ENCODE results near the gene ASPM.
A peak's percentile ranks its signal among the peaks of the same experiment; 100 is the strongest.

The ASPM gene

DNA sequence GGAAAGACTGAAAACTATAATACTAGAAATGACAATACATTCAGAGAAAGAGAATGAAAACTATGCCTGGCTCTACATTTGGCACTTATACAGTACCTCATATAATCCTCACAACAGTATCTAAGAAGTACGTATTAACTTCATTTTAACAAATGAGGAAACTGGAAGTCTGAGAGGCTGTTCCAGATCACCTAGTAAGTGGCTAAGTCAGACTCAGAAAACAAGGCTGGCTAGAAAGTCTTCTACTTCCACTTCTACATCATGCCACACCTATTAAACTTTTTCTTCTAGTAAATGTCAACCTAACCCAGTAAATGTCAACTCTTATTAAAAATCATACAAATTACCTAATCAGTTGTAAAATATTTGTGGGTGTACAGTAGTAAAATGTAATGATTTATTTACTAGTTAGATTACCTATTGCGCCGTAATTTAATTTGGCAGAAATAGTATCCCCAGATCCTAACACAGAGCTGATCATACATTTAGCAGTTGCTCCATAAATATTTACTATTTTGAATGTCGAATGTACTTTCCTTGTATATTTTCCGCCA is 36.8 kb upstream of the ASPM start:
- DNase-seq = no peak
- Histone ChIP-seq H3K4me2 (ENCODE audit: low read depth, low read length) (no peak overlapping the region), H3K9me3 (replicated peaks; ENCODE audit: insufficient read depth, low read length) (no peaks in the 10 kb centered on the region), H3K4me1 (ENCODE audit: low read length) (no peaks in the 10 kb centered on the region), H3K9ac (ENCODE audit: low read length) (no peak overlapping the region), H3K27me3 (replicated peaks; ENCODE audit: insufficient read depth, low read length) (no peaks in the 10 kb centered on the region), H3K79me2 (ENCODE audit: low read length) (no peaks in the 10 kb centered on the region), H3F3A (ENCODE audit: insufficient read depth, low read length) (no peaks in the 10 kb centered on the region), H3K9me2 (replicated peaks; ENCODE audit: insufficient read depth, low read length) (no peaks in the 10 kb centered on the region), H2AFZ (ENCODE audit: low read length) (no peak overlapping the region), H3K36me3 (replicated peaks; ENCODE audit: insufficient read depth, low read length) (peaks cover 9% of the 10 kb centered on the region; the same call in 1 of the 2 replicates), H4K20me1 (ENCODE audit: insufficient read depth, low read length) (no peaks in the 10 kb centered on the region), H3K4me3 (ENCODE audit: low read length) (no peak overlapping the region), H3K27ac (ENCODE audit: low read length) (no peak overlapping the region)
- TF ChIP-seq EZH2phosphoT487 (IDR thresholded peaks at IDR 0.05; ENCODE audit: low read length) (no peak), EZH2 (optimal IDR thresholded peaks at IDR 0.05; ENCODE audit: low read depth, low read length) (no peak)
- TF ChIP-seq, protein P1, sequence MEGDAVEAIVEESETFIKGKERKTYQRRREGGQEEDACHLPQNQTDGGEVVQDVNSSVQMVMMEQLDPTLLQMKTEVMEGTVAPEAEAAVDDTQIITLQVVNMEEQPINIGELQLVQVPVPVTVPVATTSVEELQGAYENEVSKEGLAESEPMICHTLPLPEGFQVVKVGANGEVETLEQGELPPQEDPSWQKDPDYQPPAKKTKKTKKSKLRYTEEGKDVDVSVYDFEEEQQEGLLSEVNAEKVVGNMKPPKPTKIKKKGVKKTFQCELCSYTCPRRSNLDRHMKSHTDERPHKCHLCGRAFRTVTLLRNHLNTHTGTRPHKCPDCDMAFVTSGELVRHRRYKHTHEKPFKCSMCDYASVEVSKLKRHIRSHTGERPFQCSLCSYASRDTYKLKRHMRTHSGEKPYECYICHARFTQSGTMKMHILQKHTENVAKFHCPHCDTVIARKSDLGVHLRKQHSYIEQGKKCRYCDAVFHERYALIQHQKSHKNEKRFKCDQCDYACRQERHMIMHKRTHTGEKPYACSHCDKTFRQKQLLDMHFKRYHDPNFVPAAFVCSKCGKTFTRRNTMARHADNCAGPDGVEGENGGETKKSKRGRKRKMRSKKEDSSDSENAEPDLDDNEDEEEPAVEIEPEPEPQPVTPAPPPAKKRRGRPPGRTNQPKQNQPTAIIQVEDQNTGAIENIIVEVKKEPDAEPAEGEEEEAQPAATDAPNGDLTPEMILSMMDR (IDR thresholded peaks at IDR 0.05; ENCODE audit: low read length) = no peak

DNA sequence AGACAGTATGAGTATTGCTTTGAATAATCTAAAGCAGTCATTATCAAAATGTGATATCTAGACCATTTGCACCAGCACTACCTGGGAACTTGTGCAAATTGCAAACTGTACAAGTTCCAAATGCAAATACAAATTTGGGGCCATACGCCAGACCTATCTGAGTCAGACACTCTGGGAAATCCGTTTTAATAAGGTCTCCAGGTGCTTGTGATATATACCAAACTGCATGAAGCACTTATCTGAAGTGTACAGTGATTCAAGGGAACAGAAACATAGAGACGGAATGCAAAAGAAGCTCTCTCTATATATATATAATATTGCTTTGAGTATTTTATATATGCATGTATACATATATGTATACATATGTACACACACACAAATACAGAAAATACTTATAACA is 36.2 kb upstream of the ASPM start:
- Histone ChIP-seq H3K27ac (ENCODE audit: low read length) (no peak overlapping the region), H3K36me3 (replicated peaks; ENCODE audit: insufficient read depth, low read length) (peaks cover 9% of the 10 kb centered on the region; the same call in 1 of the 2 replicates), H3K9ac (ENCODE audit: low read length) (no peak overlapping the region), H3K9me3 (replicated peaks; ENCODE audit: insufficient read depth, low read length) (no peaks in the 10 kb centered on the region), H3K4me3 (ENCODE audit: low read length) (no peak overlapping the region), H3K9me2 (replicated peaks; ENCODE audit: insufficient read depth, low read length) (no peaks in the 10 kb centered on the region), H3F3A (ENCODE audit: insufficient read depth, low read length) (no peaks in the 10 kb centered on the region), H3K27me3 (replicated peaks; ENCODE audit: insufficient read depth, low read length) (no peaks in the 10 kb centered on the region), H4K20me1 (ENCODE audit: insufficient read depth, low read length) (no peaks in the 10 kb centered on the region), H2AFZ (ENCODE audit: low read length) (no peak overlapping the region), H3K4me1 (ENCODE audit: low read length) (no peaks in the 10 kb centered on the region), H3K79me2 (ENCODE audit: low read length) (no peaks in the 10 kb centered on the region), H3K4me2 (ENCODE audit: low read depth, low read length) (no peak overlapping the region)
- TF ChIP-seq EZH2 (optimal IDR thresholded peaks at IDR 0.05; ENCODE audit: low read depth, low read length) (no peak), EZH2phosphoT487 (IDR thresholded peaks at IDR 0.05; ENCODE audit: low read length) (no peak)
- TF ChIP-seq, protein P1 (IDR thresholded peaks at IDR 0.05; ENCODE audit: low read length) = no peak
- DNase-seq = no peak

DNA sequence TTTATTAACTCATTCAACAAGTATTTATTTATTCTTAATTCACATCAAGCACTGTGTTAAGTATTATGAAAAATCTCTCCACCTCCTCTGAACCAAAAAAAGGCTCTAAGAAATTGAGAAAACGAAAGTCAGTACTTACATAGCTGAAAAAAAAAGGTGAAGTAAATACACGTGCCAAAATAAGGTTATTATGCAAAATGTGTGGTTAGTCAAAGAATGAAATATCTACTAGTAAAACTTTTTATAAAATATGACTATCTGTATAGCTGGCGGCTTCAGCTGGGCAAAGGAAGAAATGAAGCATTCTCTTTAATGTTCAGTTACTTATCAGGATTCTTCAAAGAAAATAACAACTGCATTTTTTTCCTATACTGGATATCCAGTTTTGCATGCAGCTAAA is 35.5 kb upstream of the ASPM start:
- no peaks in the 10 kb centered on the region for H3K79me2 ChIP-seq (ENCODE audit: low read length)
- H3K9me2 ChIP-seq (replicated peaks; ENCODE audit: insufficient read depth, low read length) = no peaks in the 10 kb centered on the region
- H3K36me3 ChIP-seq (replicated peaks; ENCODE audit: insufficient read depth, low read length) = peaks cover 9% of the 10 kb centered on the region; the same call in 1 of the 2 replicates
- H3K4me2 ChIP-seq (ENCODE audit: low read depth, low read length) = peak overlapping the region; percentile 8; the same call in 1 of the 2 replicates
- no peaks in the 10 kb centered on the region for H3K9me3 ChIP-seq (replicated peaks; ENCODE audit: insufficient read depth, low read length)
- no peaks in the 10 kb centered on the region for H4K20me1 ChIP-seq (ENCODE audit: insufficient read depth, low read length)
- H3K4me3 ChIP-seq (ENCODE audit: low read length) = no peak overlapping the region
- TF ChIP-seq, protein P1 (IDR thresholded peaks at IDR 0.05; ENCODE audit: low read length) = no peak
- no peak for TF ChIP-seq EZH2 (optimal IDR thresholded peaks at IDR 0.05; ENCODE audit: low read depth, low read length)
- TF ChIP-seq EZH2phosphoT487 (IDR thresholded peaks at IDR 0.05; ENCODE audit: low read length) = no peak
- H3K9ac ChIP-seq (ENCODE audit: low read length) = no peak overlapping the region
- no peaks in the 10 kb centered on the region for H3K4me1 ChIP-seq (ENCODE audit: low read length)
- DNase-seq = peak; percentile 39
- H3K27ac ChIP-seq (ENCODE audit: low read length) = no peak overlapping the region
- no peaks in the 10 kb centered on the region for H3F3A ChIP-seq (ENCODE audit: insufficient read depth, low read length)
- H3K27me3 ChIP-seq (replicated peaks; ENCODE audit: insufficient read depth, low read length) = no peaks in the 10 kb centered on the region
- no peak overlapping the region for H2AFZ ChIP-seq (ENCODE audit: low read length)
